ENCODE measurements around the gene GPR161.
A peak's percentile ranks its signal among the peaks of the same experiment; 100 is the strongest.

GPR161 gene

DNA sequence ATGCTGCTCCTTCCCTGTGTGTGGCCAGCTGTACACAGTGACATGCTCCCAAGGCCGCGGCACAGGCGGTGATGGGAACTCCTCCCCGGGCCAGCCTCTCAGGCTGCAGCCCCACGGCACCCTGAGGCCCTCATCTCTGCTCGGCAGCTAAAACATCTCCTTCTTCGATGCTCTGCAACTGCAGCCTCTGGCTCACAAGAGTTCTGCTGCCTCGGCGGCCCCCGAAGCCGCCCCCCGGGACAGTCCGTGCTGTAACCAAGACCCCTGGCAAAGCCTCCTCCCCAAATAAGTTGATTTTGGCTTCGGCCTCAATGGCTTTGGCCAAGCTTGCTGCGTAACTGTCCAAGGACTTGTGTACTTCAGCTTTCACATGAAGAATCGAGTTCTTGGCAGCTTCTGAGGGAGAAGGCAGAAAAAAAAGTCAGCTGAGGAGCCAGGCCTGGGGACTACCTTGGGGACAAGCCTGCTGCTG is 51.3 kb downstream of the GPR161 start:
- TF ChIP-seq CTCF (IDR thresholded peaks at IDR 0.05; ENCODE audit: low read depth, low read length): no peak
- DNase-seq (ENCODE audit: extremely low read depth, low read depth): no peak

DNA sequence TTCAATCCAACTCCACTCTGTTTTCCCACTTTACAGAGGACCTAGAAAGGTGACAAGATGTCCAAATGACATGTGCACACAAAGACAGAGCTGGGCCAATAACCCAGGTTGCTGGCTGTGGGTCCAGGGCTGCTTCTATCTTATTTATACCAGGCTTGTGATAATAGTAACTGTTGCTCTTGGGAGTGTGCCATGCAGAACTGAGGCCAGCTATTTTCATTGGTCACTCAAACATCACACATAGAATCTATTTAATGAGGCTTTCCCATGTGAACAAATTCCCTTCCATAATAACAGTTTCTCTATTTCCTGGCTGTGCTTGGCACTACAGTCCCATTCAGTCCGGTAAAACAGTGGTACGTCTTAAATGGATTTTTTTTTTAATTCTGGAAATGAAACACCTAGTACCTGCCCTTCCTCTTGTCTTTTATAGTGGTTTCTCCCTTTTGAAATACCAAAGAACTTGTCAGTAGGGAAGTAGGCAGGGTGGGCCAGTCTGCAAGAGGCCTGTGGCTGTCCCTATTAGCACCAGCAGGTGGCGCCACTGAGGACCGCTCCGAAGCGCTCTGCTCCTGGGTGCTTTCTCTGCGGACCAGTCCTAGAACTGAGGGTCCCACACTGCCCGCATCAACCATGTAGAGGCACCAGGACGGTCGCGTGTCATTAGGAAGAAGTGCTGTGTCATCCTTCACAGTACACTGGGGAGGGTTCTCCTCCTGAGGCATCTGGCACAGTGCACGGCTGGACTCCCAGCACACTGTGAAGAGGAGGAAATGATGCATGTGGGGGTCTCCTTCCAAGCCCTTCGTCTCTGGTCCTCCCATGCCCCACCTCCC is 52.1 kb downstream of the GPR161 start:
- peak; percentile 92 for TF ChIP-seq CTCF (IDR thresholded peaks at IDR 0.05; ENCODE audit: low read depth, low read length)
- DNase-seq (ENCODE audit: extremely low read depth, low read depth): no peak

DNA sequence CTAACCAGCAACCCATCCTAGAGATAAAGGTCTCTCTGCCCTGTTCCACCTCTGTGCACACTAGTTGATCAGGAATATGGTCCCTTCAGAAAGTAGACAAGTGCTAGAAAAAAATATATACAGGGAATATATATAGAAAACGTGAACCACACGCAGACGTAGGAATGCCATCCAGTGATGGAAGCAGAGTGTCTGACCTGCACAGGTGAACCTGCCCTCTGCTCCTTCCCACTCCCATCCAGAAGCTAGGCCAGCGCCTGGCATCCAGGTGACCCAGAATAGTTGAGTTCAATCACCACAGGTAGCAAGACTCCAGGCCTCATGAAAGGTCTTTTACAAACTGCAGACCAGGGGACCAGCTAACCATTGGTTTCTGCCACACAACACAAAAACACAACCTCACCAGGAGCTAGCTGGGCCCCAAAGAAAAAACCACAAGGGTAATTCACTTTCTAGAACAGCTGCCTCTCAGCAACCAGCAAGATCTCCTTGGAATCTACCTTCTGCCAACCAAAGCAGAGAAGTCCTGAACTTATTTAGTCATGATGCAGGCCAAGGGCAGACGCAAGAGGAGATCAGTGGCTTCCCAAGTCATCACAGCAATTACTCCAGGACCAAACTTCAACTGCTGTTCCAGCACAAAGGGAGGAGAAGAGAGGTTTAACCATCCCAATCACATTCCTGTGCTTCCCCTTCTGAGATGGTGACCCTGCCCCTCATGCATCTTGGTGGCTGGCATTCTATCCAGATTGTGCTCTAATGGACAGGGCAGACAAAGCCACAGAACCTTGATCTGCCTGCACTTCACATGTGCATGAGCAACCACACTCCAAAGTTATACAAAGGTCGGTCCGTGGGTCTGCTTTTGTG is 53.0 kb downstream of the GPR161 start:
- no peak for DNase-seq (ENCODE audit: extremely low read depth, low read depth)

GRCh38 chr1:168082008-168082876 is 54.5 kb downstream of the GPR161 start:
- TF ChIP-seq CTCF (IDR thresholded peaks at IDR 0.05; ENCODE audit: low read depth, low read length): peak; percentile 94
- DNase-seq (ENCODE audit: extremely low read depth, low read depth): peak; percentile 35

More for the DNA sequence above, 53.0 kb downstream of the GPR161 start:
- no peak for TF ChIP-seq CTCF (IDR thresholded peaks at IDR 0.05; ENCODE audit: low read depth, low read length)

- DNase-seq (ENCODE audit: extremely low read depth, low read depth): peak; percentile 71
Observed at GRCh38 chr1:168081373-168082007, 55.2 kb downstream of the GPR161 start.

More at GRCh38 chr1:168081373-168082007, 55.2 kb downstream of the GPR161 start:
- no peak for TF ChIP-seq CTCF (IDR thresholded peaks at IDR 0.05; ENCODE audit: low read depth, low read length)
